GM10248 (cell line): ENCODE measurements around the gene SIGLECL1.

Experiments
- CTCF ChIA-PET: fragments of 300-600 bp; sonication (Branson Sonifier 250); formaldehyde crosslinking; extraction: SDS; loops from one replicate; lab custom pipeline; 2021; ENCODE audit warnings: antibody characterized with exemption; lab: Yijun Ruan, JAX
- POLR2A ChIA-PET: fragments of 350-650 bp; sonication (Branson Sonifier 250); formaldehyde crosslinking; extraction: SDS; loops from one replicate; lab custom pipeline; 2020; ENCODE audit warnings: antibody characterized with exemption; lab: Yijun Ruan, JAX
- DNase-seq: peaks from one replicate; pipeline ENCODE4 v3.0.0; 2012; ENCODE audit errors: extremely low spot score
- CTCF ChIP-seq: IDR thresholded peaks from 2 replicates; pipeline ENCODE4 v1.5.1; 2012; ENCODE audit warnings: mild to moderate bottlenecking, low read depth; ENCODE audit errors: extremely low read depth, missing control alignments, control extremely low read depth

The SIGLECL1 gene

GRCh38 chr19:51297406-51297805 lies 46.5 kb downstream of the SIGLECL1 start:
- DNase-seq: no peak
- CTCF ChIA-PET: no interaction called here
- POLR2A ChIA-PET: no interaction called here

GRCh38 chr19:51301266-51301665 lies 50.4 kb downstream of the SIGLECL1 start:
- DNase-seq: no peak
- ChIA-PET CTCF (interaction anchor here (1.4 to 1.5 kb wide), 2 partner anchors 10 to 14 kb away, joined by 3 to 5 read pairs; no protein-coding TSS in a partner anchor), POLR2A (no interaction called here)
- TF ChIP-seq CTCF: no peak

More at GRCh38 chr19:51297406-51297805, 46.5 kb downstream of the SIGLECL1 start:
- no peak for TF ChIP-seq CTCF

GRCh38 chr19:51305479-51305878 lies 54.6 kb downstream of the SIGLECL1 start:
- CTCF ChIA-PET: no interaction called here
- POLR2A ChIA-PET: no interaction called here
- DNase-seq: no peak
- no peak for TF ChIP-seq CTCF

- no peak for TF ChIP-seq CTCF
- ChIA-PET POLR2A (no interaction called here), CTCF (no interaction called here)
- no peak for DNase-seq
These were observed 60.7 kb downstream of the SIGLECL1 start, which contains the start of gene IGLON5 for GRCh38 chr19:51311351-51312257. Gene IGLON5 (plus strand): TSS chr19:51311644. CDS start chr19:51311848, 204 bp downstream.

- POLR2A ChIA-PET: no interaction called here
- DNase-seq: no peak
- no peak for TF ChIP-seq CTCF
- CTCF ChIA-PET: no interaction called here
These were observed 65.8 kb downstream of the SIGLECL1 start for GRCh38 chr19:51316688-51317087.

- no peak for DNase-seq
- ChIA-PET CTCF (interaction anchor here (1.0 kb wide), 1 partner anchor 10 kb away, joined by 3 read pairs; no protein-coding TSS in a partner anchor), POLR2A (no interaction called here)
- no peak for TF ChIP-seq CTCF
These were observed 66.5 kb downstream of the SIGLECL1 start for GRCh38 chr19:51317376-51317775.
